GM19372 (cell line): ENCODE data around the gene GOLGA8S.
"Not testable (repeated sequence)": the region's sequence is repeated elsewhere in the genome, so short reads cannot be mapped to it uniquely, and the experiment has no call there.

Source experiments
- ATAC-seq: cut with Tn5 transposase; IDR thresholded peaks from one replicate; pipeline ENCODE4 v1.9.1; 2021; ENCODE audit warnings: mild to moderate bottlenecking, low read depth, moderate library complexity; ENCODE audit not compliant: unreplicated experiment

GOLGA8S gene, protein sequence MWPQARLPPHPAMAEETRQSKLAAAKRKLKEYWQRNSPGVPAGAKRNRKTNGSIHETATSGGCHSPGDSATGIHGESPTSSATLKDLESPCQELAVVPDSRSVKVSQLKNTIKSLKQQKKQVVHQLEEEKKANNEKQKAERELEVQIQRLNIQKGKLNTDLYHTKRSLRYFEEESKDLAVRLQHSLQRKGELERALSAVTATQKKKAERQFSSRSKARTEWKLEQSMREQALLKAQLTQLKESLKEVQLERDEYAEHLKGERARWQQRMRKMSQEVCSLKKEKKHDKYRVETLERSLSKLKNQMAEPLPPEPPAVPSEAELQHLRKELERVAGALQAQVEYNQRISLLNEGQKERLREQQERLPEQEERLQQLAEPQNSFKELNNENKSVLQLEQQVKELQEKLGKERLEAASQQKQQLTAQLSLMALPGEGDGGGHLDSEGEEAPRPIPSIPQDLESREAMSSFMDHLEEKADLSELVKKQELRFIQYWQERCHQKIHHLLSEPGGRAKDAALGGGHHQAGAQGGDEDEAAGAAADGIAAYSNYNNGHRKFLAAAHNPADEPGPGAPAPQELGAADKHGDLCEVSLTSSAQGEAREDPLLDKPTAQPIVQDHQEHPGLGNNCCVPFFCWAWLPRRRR

GRCh38 chr15:23354448-23354847, at the start of gene GOLGA8S:
Gene GOLGA8S, plus strand, starts transcription at chr15:23354748. Its CDS starts 62 bp downstream, at chr15:23354810.
- not testable (repeated sequence) for ATAC-seq

- ATAC-seq, result not testable (repeated sequence)
These were observed 49.7 kb upstream of the GOLGA8S start for GRCh38 chr15:23304805-23305204.

GRCh38 chr15:23305921-23306320, 48.6 kb upstream of the GOLGA8S start:
- ATAC-seq, result not testable (repeated sequence)

GRCh38 chr15:23311233-23311632, 43.3 kb upstream of the GOLGA8S start:
- ATAC-seq, result not testable (repeated sequence)

DNA sequence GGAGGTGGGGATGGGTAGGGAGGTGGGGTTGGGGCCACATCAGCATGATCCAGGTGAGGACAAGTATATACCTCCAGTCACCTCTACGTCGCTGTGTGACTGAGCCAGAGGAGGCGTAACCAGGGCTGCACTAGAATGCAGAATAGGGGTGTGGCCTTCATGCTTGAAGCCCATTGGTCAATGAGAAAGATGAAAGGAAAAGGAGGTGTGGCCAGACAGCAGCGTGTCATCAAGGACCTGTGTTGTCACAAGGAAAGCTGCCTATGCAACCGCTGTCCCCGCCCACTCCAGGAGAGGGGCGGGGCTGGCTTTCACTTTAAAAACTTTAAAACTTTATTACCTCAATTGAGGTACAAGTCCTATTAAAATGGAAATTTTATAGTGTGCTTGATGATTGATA, 20.5 kb upstream of the GOLGA8S start, which contains the start of gene GOLGA6L26:
Gene GOLGA6L26 (minus strand): TSS at position 101 of the 400 bp plus-strand sequence. CDS start 61 bp downstream, at position 40.
- not testable (repeated sequence) for ATAC-seq

GRCh38 chr15:23362622-23363021, 8.1 kb downstream of the GOLGA8S start:
- ATAC-seq, result not testable (repeated sequence)

GRCh38 chr15:23364261-23364660, 9.7 kb downstream of the GOLGA8S start:
- not testable (repeated sequence) for ATAC-seq

- no peak for ATAC-seq
These were observed 16.0 kb downstream of the GOLGA8S start for GRCh38 chr15:23370578-23370977.

DNA sequence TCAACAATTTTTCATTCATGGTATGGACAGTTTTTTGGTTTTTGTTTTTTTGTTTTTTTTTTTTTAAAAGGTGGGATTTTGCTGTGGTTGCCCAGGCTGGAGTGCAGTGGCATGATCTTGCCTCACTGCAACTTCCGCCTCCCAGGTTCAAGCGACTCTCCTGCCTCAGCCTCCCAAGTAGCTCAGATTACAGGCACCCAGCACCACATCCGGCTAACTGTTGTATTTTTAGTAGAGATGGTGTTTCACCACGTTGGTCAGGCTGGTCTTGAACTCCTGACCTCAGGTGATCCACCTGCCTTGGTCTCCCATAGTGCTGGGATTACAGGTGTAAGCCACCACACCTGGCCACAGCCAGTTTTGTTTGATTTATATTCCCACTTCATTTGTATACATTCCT, 16.6 kb downstream of the GOLGA8S start:
- ATAC-seq, result not testable (repeated sequence)

DNA sequence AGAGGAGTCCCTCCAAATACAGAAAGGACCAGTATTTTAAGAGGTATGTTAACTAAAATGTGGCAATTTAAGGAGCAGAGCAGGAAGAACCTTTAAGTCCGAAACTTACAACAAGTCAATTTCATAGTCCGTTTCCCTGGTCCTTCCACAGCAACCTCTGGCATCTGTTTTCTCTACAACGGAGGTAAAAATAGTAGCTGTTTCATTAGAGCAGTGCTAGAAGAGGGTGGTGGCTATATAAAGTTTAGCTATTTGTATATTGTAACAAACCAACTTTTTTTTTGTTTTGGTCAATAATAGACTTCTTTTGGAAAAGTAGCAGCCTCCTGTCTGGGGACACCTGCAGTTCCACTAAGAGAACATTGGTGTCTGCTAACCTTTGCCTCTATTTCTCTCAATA, 17.3 kb downstream of the GOLGA8S start:
- not testable (repeated sequence) for ATAC-seq

DNA sequence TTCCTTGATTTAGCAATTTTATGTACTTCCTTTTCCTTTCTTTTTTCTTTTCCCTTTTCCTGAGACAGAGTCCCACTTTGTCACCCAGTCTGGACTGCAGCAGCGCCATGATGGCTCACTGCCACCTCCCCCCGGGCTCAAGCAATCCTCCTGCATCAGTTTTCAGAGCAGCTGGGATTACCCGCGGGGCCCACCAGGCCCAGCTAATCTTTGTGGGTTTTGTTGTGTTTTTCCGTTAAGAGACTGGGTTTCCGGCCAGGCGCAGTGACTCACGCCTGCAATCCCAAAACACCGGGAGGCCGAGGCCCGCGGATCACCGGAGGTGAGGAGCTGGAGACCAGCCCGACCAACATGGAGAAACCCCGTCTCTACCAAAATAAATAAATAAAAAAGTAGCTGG, 17.7 kb downstream of the GOLGA8S start:
- no peak for ATAC-seq

- not testable (repeated sequence) for ATAC-seq
These were observed 18.5 kb downstream of the GOLGA8S start for GRCh38 chr15:23372891-23373600.

GRCh38 chr15:23374226-23374625, 19.7 kb downstream of the GOLGA8S start:
- ATAC-seq, result not testable (repeated sequence)

DNA sequence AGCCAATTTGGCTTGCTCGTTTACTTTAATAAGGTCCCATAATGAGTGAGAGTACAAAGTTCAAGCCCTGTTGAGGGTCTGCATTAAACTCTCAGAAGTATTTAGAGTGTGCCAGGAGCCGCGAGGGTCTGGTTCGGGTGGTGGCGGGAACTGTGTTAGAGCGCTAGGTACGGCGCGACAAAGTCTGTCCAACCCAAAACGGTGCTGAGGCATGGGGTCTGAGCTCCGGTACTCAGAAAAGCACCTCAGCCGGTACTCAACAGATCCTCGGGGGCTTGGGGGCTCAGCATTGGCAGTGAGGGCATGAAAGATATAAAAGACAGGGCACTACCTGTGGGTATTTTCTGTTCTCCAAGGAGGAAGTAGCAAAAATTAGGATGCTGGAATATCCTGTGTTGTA, 24.4 kb downstream of the GOLGA8S start:
- not testable (repeated sequence) for ATAC-seq

DNA sequence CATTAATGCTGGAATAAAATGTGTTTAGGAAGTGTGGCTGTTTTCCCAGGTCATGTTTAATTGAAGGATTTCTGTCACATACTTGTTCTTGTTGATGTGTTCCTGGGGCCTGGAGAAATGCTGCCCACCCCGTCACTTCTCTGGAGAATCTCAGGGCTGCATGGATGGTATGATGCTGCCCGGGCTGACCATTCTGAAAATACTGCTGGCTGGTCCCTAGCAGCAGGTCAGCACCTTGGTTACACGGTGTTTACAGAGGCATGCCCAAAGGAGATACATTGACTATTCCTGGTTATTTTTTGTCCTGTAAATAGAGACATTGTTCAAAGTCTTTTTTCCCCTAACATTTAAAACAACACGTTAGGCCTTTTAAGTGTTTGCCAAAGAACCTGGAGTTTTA, 26.2 kb downstream of the GOLGA8S start:
- not testable (repeated sequence) for ATAC-seq

GRCh38 chr15:23381192-23381591, 26.6 kb downstream of the GOLGA8S start:
- not testable (repeated sequence) for ATAC-seq

GRCh38 chr15:23384371-23384770, 29.8 kb downstream of the GOLGA8S start:
- ATAC-seq, result no peak

- ATAC-seq, result no peak
These were observed 31.4 kb downstream of the GOLGA8S start for GRCh38 chr15:23385886-23386430.

DNA sequence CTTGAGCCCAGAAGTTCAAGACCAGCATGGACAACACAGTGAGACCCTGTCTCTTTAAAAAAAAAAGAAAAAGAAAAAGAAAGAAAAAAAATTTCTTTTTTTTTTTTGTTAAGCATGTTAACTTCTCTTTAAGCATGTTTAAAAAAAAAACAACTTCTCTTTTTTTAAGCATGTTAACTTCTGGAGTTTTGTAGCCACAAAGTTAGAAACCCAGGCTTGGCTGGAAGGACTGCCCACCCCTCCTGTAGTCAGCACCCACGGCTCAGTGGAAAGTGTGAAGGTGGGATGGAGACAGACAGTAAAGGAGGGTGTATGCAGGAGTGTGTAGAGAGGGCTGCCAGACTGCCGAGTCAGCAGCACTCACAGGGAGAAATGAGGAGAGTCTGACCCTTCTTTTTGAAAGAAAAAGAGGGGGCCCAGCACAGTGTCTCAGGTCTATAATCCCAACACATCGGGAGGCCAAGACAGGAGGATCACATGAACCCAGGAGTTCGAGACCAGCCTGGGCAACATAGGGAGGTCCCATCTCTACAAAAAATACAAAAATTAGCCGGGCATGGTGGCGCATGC, 33.2 kb downstream of the GOLGA8S start:
- ATAC-seq, result no peak

DNA sequence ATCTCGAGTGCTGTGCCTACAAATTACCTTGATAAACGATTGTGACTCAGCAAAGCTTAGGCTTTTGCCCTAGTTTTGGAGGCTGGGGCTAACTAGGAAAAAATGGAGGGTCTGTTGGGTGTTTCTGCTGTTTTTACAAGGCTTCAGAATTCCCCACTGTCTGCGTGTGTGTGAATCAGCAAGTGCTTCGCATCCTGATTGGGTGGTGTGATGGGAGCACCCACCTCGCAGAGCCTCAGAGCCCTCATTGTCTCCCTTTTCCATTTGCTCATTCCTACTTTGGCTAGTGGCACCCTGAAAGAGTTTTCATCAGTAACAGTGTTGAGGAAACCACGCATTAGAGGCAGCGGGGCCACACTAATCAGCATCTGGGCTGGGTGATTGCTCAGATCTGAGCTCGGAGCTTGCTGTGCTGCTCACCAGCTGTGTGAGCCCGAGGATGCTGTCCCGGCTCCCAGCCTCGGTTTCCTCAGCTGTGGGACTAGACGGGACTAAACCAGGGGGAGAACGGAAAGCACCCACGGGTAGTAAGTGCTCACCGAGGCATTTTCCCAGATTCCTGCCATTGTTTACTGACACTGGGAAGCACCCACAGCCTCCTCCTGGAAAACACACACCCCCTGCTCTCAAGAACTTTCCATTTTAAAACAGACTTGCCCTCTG, 40.6 kb downstream of the GOLGA8S start:
- ATAC-seq, result no peak
